HepG2 (cell line): Measurements from ENCODE around the gene CCNI2.

Experiments
- CEBPG ChIP-seq: IDR thresholded peaks from 2 replicates; pipeline ENCODE4 v1.6.1; 2016
- CTCF ChIP-seq: sonication (generic); formaldehyde crosslinking; IDR thresholded peaks from 2 replicates; pipeline ENCODE4 v1.5.0; 2020; ENCODE audit warnings: mild to moderate bottlenecking, missing genetic modification reagents, moderate library complexity
- FOXK1 ChIP-seq: sonication (generic); formaldehyde crosslinking; IDR thresholded peaks from 2 replicates; pipeline ENCODE4 v1.4.0; 2020; ENCODE audit warnings: low read depth, missing genetic modification reagents, borderline replicate concordance
- KAT7 ChIP-seq: IDR thresholded peaks from 2 replicates; pipeline ENCODE4 v1.6.1; 2018; ENCODE audit warnings: borderline replicate concordance, missing compliant biosample characterization
- POLR2A ChIP-seq, 2 experiments: IDR thresholded peaks; 2 replicates each; pipeline ENCODE4 v1.6.1; 2011; ENCODE audit warnings: low read depth in 2 of 2, low read length in 2 of 2, mild to moderate bottlenecking in 1 of 2, moderate library complexity in 1 of 2; ENCODE audit not compliant: insufficient read depth in 1 of 2
- PRDM4 ChIP-seq: sonication (generic); formaldehyde crosslinking; IDR thresholded peaks from 2 replicates; pipeline ENCODE4 v1.9.0; 2021; ENCODE audit warnings: missing genetic modification reagents, borderline replicate concordance
- ZNF225 ChIP-seq: sonication (generic); formaldehyde crosslinking; IDR thresholded peaks from 2 replicates; pipeline ENCODE4 v1.4.0; 2020; ENCODE audit warnings: mild to moderate bottlenecking, missing genetic modification reagents
- ZNF776 ChIP-seq: sonication (generic); formaldehyde crosslinking; IDR thresholded peaks from 2 replicates; pipeline ENCODE4 v1.4.0; 2020; ENCODE audit warnings: mild to moderate bottlenecking, missing genetic modification reagents
- ZNF792 ChIP-seq: IDR thresholded peaks from 2 replicates; pipeline ENCODE4 v1.6.1; 2016

DNA sequence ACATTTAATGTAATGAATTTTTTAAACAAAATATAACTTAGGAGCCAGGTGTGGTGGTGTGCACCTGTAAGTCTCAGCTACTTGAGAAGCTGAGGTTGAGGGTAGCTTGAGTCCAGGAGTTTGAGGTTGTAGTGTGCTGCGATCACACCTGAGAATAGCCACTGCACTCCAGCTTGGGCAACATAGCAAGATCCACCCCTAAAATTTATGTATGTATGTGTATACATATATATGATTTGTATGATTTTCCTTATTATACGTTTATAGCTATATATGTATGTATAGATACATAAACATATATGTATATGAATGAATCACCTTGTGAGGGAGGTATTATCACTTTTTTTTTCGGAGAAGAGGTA lies 653 bp upstream of the CCNI2 start:
- TF ChIP-seq KAT7 (CRISPR knock-in tag) (no peak), CEBPG (CRISPR knock-in tag) (no peak), CTCF (CRISPR knock-in tag) (no peak), ZNF225 (CRISPR knock-in tag) (no peak), FOXK1 (CRISPR knock-in tag) (no peak), ZNF792 (CRISPR knock-in tag) (no peak), POLR2A (IDR thresholded peaks at IDR 0.05; ENCODE audit: insufficient read depth in 1 of 2, low read depth in 2 of 2, low read length in 2 of 2) (no peak), ZNF776 (CRISPR knock-in tag) (no peak), PRDM4 (CRISPR knock-in tag) (no peak)
